NB4 (cell line): ENCODE results near the gene LRBA.

Experiments used
- DNase-seq: peaks from one replicate; pipeline ENCODE4 v3.0.0; 2010; ENCODE audit warnings: low read depth
- H3K4me3 ChIP-seq: one replicate; pipeline ENCODE4 v1.5.1; 2011; ENCODE audit warnings: mild to moderate bottlenecking, low read depth, low read length, moderate library complexity
- MAX ChIP-seq: IDR thresholded peaks from 2 replicates; pipeline ENCODE4 v1.6.1; 2011; ENCODE audit warnings: low read depth, low read length
- MYC ChIP-seq: IDR thresholded peaks from 2 replicates; pipeline ENCODE4 v1.6.1; 2011; ENCODE audit warnings: low read depth, low read length
- POLR2A ChIP-seq: IDR thresholded peaks from 2 replicates; pipeline ENCODE4 v1.6.1; 2011; ENCODE audit warnings: mild to moderate bottlenecking; ENCODE audit not compliant: insufficient read length; ENCODE audit errors: extremely low read depth
- TF ChIP-seq, protein P1 (sequence below): IDR thresholded peaks from one replicate; pipeline ENCODE4 v1.5.1; 2012; ENCODE audit warnings: low read depth, low read length

LRBA gene

DNA sequence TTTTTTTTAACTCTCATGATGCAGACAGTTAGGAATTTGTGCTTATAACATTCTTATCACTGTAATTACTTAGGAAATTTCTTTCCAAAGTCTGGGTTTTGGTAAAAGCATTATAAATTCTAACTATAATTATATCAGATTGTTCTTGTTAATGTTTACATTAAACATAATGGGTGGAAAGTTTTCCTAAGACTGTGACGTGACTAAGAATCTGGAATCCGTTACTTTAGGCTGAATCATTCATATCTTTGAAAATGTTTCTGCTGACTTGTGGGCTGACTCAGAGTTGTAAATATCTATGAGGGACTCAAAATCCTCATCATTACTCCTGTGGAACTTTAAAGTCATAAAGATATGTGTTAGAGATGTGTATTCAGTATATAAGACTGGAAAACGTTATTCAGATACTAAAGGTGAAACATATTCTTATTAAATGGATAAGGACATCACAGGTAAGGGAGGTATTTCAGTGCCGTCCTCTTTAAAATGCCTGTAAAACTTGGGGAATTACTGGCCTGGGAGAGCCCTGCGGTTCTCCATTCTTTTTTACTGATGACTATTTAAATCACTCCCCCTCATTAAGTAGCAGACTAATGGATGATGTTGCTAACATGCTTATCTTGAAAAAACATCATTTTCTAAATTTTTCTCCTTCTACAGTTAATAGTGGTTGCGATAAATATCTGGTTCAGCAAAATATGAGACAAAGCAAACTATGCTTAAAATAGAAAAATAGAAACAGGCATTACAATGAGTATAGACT, 777.8 kb downstream of the LRBA start:
- DNase-seq: no peak
- no peak for TF ChIP-seq POLR2A
- no peak for TF ChIP-seq MAX
- TF ChIP-seq MYC: no peak
- TF ChIP-seq, protein P1, sequence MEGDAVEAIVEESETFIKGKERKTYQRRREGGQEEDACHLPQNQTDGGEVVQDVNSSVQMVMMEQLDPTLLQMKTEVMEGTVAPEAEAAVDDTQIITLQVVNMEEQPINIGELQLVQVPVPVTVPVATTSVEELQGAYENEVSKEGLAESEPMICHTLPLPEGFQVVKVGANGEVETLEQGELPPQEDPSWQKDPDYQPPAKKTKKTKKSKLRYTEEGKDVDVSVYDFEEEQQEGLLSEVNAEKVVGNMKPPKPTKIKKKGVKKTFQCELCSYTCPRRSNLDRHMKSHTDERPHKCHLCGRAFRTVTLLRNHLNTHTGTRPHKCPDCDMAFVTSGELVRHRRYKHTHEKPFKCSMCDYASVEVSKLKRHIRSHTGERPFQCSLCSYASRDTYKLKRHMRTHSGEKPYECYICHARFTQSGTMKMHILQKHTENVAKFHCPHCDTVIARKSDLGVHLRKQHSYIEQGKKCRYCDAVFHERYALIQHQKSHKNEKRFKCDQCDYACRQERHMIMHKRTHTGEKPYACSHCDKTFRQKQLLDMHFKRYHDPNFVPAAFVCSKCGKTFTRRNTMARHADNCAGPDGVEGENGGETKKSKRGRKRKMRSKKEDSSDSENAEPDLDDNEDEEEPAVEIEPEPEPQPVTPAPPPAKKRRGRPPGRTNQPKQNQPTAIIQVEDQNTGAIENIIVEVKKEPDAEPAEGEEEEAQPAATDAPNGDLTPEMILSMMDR: no peak
- H3K4me3 ChIP-seq: no peak overlapping the region

DNA sequence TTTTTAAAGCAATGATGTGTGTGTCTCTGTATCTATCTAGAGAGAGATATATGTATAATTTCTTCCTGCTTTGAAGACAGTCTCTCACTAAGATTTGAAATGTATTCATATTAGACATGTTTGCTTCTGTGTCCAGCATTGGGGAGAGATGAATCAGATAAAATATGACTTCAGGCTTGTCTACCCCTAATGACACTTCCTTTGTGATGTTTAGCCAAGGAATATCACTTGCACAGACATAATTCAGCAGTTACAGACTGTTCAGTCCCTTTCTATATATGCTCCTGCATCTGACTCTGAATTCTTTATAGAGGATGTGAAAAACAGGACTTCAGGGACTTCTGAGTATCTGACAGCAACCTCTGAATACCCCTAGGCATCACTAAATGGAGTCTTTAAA, 778.5 kb downstream of the LRBA start:
- DNase-seq: no peak
- H3K4me3 ChIP-seq: no peak overlapping the region
- TF ChIP-seq, protein P1: no peak
- TF ChIP-seq POLR2A: no peak
- TF ChIP-seq MYC: no peak
- TF ChIP-seq MAX: no peak

DNA sequence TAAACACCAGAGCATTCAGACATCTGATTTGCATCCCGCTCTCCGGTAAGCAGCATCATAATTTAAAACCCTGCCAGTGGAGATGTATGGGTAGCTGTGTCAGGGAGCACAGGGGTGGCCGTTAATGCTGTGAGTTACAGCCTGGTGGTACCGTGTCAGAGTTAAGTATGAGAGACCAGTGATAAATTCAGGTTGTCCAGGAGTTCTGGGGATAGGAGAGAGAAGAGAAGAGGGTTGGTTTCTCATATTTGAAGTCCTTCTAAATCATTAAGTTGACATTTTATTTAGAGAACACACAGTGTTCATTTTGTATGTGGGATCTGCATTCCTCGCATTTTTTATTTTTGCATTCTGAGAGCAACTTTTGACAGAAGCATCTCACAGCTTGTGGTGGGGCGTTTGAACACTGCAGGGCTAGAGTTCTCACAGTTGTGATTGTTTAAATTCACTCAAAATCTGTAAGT, 779.2 kb downstream of the LRBA start:
- H3K4me3 ChIP-seq: no peak overlapping the region
- DNase-seq: no peak
- TF ChIP-seq POLR2A (no peak), MAX (no peak), MYC (no peak)
- TF ChIP-seq, protein P1: no peak

DNA sequence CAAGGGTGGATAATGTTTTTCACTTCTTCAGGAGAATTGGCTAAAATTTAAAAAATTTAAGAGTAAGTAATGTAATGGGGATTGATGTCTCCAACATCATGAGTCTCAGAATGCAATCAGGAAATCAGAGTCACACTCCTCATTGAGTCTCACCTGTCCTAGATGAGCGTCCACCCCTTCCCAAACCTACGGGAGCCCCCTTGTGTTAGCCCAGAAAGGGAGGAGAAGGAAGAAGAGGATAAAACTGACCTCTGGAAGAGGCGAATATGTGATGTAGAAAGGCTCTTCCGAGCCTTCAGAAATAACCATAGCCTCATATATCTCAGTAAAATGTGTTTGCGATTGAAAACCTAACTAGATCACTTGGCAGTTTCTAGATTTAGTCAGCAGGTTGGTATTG, 779.8 kb downstream of the LRBA start:
- TF ChIP-seq, protein P1: no peak
- no peak for TF ChIP-seq MYC
- no peak for TF ChIP-seq POLR2A
- no peak for TF ChIP-seq MAX
- H3K4me3 ChIP-seq: no peak overlapping the region
- no peak for DNase-seq

GRCh38 chr4:150234246-150234645, 780.8 kb downstream of the LRBA start:
- no peak overlapping the region for H3K4me3 ChIP-seq
- TF ChIP-seq MAX: no peak
- no peak for TF ChIP-seq MYC
- TF ChIP-seq, protein P1: no peak
- no peak for TF ChIP-seq POLR2A
- DNase-seq: no peak

DNA sequence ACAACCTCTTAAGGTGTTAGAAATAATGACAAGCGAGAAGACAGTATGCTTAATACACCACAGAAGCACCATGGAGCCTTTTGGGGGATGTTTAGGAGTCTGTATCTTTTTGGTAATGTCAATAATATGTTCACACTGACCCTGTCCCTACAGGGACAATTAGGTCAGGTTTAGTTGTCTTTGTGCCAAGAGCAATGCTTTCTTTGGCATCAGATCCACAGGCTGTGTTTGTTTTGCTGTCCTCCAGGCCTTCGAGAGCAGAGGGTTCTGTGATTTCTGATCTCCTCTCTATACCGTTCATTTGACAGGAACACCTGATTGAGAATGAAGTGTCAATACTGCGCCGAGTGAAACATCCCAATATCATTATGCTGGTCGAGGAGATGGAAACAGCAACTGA, 783.1 kb downstream of the LRBA start:
- H3K4me3 ChIP-seq: no peak overlapping the region
- DNase-seq: no peak
- TF ChIP-seq, protein P1: no peak
- TF ChIP-seq MYC (no peak), MAX (no peak), POLR2A (no peak)
